ENCODE results near the gene EHHADH.

- TF ChIP-seq, protein P1, sequence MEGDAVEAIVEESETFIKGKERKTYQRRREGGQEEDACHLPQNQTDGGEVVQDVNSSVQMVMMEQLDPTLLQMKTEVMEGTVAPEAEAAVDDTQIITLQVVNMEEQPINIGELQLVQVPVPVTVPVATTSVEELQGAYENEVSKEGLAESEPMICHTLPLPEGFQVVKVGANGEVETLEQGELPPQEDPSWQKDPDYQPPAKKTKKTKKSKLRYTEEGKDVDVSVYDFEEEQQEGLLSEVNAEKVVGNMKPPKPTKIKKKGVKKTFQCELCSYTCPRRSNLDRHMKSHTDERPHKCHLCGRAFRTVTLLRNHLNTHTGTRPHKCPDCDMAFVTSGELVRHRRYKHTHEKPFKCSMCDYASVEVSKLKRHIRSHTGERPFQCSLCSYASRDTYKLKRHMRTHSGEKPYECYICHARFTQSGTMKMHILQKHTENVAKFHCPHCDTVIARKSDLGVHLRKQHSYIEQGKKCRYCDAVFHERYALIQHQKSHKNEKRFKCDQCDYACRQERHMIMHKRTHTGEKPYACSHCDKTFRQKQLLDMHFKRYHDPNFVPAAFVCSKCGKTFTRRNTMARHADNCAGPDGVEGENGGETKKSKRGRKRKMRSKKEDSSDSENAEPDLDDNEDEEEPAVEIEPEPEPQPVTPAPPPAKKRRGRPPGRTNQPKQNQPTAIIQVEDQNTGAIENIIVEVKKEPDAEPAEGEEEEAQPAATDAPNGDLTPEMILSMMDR (IDR thresholded peaks at IDR 0.05), result no peak
- TF ChIP-seq MYC (IDR thresholded peaks at IDR 0.05; ENCODE audit: borderline replicate concordance, low read length) (no peak), ZNF302 (CRISPR knock-in tag; IDR thresholded peaks at IDR 0.05) (no peak), REST (IDR thresholded peaks at IDR 0.05) (no peak), RAD21 (conservative IDR thresholded peaks at IDR 0.05 in 1 of 2, IDR thresholded peaks at IDR 0.05 in 1 of 2) (no peak)
Measured at GRCh38 chr3:185151101-185151963, 102.5 kb downstream of the EHHADH start.
